Mononuclear cell (primary cell): Measurements from ENCODE around the gene LRIT1. TPM values are rescaled to one million over a fixed set of nuclear protein-coding genes. Genes with fewer than 3 reads are reported as not detected.

Source experiments
- H3K27me3 ChIP-seq: 2 replicates; pipeline ENCODE4 v1.6.0; 2011; ENCODE audit warnings: low read length, control low read depth; ENCODE audit not compliant: insufficient read depth
- H3K4me1 ChIP-seq: 2 replicates; pipeline ENCODE4 v1.5.1; 2011; ENCODE audit warnings: mild to moderate bottlenecking, low read length, control low read depth; ENCODE audit not compliant: insufficient read depth
- H3K4me3 ChIP-seq: 2 replicates; pipeline ENCODE4 v1.5.1; 2011; ENCODE audit warnings: mild to moderate bottlenecking, low read length, moderate library complexity
- H3K9me3 ChIP-seq: 2 replicates; pipeline ENCODE4 v1.5.1; 2011; ENCODE audit warnings: low read depth, mild to moderate bottlenecking, control low read depth, low read length
- total RNA-seq: library from RNA; depleted of rRNA; stranded (reverse); fragments of >200 nt; gene quantifications from one replicate; pipeline ENCODE4 v1.2.3, GENCODE V29; 2012

LRIT1 gene
- total RNA-seq, 1 donor, result not detected

DNA sequence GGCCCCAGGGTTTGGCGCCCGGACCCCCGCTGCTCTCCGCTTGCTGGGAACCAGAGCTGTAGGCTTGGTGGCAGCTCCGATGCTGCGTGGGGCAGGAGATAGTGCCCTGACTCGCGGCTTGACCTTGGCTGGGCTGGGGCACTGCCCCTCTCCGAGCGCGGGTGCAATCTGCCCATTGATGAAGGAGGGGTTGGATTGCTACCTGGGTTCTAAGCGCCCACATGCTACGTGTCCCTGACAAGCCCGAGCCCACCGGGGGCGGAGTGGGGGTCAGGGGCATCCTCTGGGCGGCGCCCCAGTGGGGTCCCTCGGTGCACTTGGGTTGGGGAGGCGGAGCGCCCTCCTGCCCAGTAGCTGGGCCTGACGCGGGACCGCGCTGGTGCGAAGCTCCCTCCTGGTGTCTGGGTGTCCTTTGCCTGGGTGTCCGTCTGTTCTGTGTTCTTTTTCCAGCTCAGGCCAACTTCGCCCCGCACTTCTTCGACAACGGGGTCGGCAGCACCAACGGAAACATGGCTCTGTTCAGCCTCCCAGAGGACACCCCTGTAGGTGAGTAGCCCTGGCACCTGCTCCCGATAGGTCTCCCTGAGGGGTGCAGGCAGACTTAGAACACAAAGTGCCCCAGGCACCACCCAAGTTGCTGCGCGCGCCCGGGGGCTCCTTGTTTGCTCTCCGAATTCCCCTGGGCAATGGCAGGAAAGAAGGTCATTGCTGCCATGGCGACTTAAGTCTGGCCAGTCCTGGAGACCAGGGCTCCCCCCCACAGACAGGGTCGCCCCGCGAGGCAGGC lies 46.1 kb downstream of the LRIT1 start:
- Histone ChIP-seq H3K4me3 (no peak overlapping the region), H3K4me1 (peaks cover 19% of the 10 kb centered on the region), H3K9me3 (no peaks in the 10 kb centered on the region), H3K27me3 (peaks cover 32% of the 10 kb centered on the region)

DNA sequence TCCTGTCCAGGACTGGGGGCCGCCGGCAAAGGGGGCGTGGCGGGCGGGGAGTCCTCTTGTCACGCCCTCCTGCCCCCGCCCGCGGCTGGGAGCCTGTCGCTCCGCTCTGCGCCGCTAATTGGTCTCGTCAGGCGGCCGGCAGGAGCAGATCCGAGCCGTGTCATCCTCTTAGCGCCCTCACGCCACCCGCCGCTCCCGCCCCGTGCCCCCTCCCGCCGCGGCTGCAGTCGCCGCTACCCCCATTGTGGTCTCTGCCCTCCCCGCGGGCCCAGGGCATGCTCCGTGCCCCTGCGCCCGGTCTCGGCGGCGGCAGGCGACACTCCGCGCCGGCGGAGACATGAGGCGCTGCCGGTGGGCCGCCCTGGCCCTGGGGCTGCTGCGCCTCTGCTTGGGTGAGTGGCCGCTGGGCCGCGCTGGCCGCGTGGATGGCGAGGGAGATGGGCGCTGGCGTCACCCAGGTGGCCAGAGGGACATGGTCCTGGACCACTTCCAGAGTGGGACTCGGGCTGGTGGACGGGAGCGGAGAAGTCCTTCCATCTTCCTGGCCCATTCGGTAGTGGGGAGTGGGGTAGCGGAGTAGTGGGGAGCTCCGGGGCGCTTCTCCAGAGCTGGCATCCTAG lies 46.8 kb downstream of the LRIT1 start, which contains the start of gene CDHR1:
CDHR1 (plus strand) TSS at position 114 of the 620 bp plus-strand sequence; CDS start at position 338, 224 bp downstream.
- H3K9me3 ChIP-seq, result no peaks in the 10 kb centered on the region
- no peak within 1 kb of the TSS for H3K4me3 ChIP-seq
- peaks cover 19% of the 10 kb centered on the region for H3K4me1 ChIP-seq
- peaks cover 32% of the 10 kb centered on the region for H3K27me3 ChIP-seq

DNA sequence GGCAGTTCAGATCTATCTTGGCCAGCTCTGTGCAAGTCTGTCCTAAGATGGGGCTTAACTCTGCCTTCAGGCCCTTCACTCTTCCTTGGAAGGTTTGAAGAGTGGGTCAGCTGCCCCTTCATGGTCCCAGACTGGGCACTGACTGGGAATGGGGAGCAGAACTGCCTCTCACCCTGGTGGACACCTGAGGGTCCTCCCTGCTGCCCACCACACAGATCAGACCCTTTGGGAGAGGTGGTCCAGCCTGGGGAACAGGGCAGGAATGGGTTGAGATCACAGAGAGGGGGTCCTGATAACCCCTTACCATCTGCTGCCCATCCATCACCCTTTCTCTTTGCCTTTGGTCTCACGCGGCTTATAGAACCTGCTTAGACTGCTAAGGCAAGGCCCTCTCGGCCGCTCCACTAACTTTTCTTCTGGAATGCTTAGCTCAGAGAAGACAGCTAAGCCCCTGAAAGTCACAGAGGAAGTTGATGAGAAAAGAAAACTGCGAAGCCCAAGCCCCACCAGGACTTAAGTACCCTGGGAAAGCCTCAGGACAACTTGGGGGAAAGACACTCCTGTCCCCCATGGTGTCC lies 47.4 kb downstream of the LRIT1 start:
- Histone ChIP-seq H3K27me3 (peaks cover 32% of the 10 kb centered on the region), H3K4me3 (no peak overlapping the region)

DNA sequence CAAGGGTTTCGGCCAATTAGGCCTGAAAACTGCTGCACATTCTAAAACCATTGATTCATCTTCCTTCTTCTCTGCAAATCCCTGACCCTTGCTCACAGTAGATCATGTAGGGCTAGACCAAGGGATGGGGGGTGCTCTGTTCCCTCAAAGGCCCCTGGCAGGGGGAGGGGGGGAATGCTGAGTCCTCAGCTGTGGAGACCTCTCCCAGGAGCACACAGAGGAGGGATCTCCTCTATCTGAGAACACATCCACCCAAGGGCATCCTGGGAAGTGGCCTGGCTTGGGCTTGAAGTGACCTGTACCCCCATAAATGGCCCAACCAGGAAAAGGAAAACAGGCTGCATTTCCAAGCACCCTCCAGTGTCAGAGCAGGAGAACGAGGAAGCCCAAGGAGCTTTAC lies 48.0 kb downstream of the LRIT1 start:
- no peak overlapping the region for H3K4me3 ChIP-seq
- peaks cover 19% of the 10 kb centered on the region for H3K4me1 ChIP-seq
- H3K9me3 ChIP-seq, result no peaks in the 10 kb centered on the region
- H3K27me3 ChIP-seq, result peaks cover 32% of the 10 kb centered on the region

More for the DNA sequence above, 47.4 kb downstream of the LRIT1 start:
- Histone ChIP-seq H3K4me1 (peaks cover 19% of the 10 kb centered on the region), H3K9me3 (no peaks in the 10 kb centered on the region)

DNA sequence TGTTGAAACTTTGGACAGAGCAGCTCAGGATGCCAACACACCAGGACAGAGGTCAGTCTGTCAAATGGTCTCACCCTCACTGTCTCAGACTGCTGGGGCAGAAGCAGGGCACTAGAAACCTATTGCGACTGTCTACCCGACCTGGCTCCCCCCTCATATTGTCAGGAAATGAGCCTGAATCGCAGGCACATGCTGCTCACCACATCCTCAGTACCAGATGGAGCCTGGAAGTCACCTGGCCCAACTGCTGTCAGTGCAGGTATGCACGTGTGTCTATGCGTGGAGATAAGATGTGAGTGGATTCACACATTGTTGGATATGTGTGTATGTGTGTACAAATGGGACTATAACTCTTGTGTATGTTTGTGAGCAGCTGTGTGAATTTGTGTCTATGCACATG lies 50.2 kb downstream of the LRIT1 start:
- Histone ChIP-seq H3K4me1 (peaks cover 19% of the 10 kb centered on the region), H3K27me3 (peaks cover 28% of the 10 kb centered on the region), H3K4me3 (no peak overlapping the region), H3K9me3 (no peaks in the 10 kb centered on the region)

DNA sequence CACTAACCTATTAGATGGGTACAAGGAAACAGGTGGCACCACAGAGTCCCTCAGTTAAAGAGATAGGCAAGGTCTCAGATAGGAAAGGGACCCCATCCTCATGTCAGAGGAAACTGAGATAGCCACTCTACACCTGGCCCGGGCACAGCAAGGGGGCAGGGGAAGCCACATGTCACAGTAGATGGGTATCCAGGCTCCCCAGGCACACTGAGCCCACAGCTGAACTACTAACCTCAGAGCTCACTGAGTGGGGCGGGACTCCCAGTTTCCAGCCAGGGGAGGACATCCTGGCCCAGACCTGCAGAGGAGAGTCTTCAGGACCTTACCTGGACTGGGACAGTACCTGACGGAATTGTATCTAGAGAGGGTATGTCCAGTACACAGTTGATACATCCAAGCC lies 50.7 kb downstream of the LRIT1 start:
- H3K4me1 ChIP-seq, result peaks cover 19% of the 10 kb centered on the region
- no peak overlapping the region for H3K4me3 ChIP-seq
- H3K9me3 ChIP-seq, result no peaks in the 10 kb centered on the region
- peaks cover 23% of the 10 kb centered on the region for H3K27me3 ChIP-seq

DNA sequence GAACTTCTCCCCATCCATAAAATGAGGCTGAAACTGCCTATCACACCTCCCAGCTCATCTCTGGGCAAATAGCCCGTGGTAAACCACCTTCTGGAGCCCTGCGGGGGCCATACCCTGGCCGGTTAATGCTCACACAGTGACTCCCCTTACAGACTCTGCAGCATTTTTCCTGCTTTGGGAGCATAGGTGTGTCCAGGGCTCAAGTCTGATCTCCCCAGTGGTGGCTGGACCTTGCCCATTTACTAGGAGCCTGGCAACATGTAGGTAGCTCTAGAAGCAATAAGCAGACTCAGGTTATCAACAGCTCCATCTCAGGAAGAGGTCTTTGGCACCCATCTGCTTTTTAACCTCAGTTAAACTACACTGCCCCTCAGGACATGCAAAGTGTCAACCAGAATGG lies 52.5 kb downstream of the LRIT1 start:
- peaks cover 8% of the 10 kb centered on the region for H3K27me3 ChIP-seq
- H3K4me3 ChIP-seq, result no peak overlapping the region
- no peaks in the 10 kb centered on the region for H3K9me3 ChIP-seq
- peaks cover 11% of the 10 kb centered on the region for H3K4me1 ChIP-seq

DNA sequence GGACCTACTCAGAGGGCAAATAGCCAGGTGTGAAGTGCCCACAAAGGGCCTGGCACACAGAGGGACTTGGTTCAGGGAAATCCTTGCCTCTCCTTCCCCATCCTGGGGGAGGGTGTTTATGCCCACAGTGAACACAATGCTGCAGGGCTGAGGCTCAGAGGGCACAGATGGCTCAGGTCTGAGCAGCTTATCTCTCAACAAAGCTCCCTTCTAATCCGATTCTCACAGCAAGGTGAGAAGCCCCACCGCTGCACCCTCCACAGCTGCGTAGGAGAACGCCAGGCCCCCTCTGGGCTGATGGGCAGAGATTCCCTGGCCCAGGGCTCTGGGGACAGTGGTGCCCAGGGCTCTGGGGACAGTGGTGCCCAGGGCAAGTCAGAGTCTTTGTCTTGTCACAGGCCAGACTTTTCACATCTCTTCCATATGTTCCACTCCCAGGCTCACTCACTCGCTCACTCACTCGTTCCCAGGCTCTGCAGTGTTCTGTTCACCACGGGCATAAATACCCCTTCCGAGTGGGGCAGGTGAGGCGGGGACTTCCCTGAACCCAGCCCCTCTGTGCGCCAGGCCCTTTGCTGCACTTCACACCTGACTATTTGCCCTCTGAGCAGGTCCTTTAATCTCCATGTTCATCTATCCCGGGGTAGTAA lies 55.7 kb downstream of the LRIT1 start:
- Histone ChIP-seq H3K27me3 (no peaks in the 10 kb centered on the region), H3K9me3 (no peaks in the 10 kb centered on the region), H3K4me3 (no peak overlapping the region), H3K4me1 (no peaks in the 10 kb centered on the region)

DNA sequence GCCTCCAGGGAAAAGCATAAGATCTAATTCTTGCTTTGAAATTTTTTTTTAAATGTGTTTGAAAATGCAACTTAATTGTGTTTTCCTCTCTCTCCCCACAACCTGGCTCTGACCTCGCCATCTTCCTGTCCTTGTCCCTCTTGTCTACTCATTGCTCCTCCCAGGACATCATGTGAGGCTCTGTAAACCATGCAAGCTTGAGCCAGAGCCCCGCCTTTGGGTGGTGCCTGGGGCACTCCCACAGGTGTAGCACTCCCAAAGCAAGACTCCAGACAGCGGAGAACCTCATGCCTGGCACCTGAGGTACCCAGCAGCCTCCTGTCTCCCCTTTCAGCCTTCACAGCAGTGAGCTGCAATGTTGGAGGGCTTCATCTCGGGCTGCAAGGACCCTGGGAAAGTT lies 56.8 kb downstream of the LRIT1 start:
- no peak overlapping the region for H3K4me3 ChIP-seq
- no peaks in the 10 kb centered on the region for H3K27me3 ChIP-seq
- peaks cover under 1% of the 10 kb centered on the region for H3K4me1 ChIP-seq
- no peaks in the 10 kb centered on the region for H3K9me3 ChIP-seq

DNA sequence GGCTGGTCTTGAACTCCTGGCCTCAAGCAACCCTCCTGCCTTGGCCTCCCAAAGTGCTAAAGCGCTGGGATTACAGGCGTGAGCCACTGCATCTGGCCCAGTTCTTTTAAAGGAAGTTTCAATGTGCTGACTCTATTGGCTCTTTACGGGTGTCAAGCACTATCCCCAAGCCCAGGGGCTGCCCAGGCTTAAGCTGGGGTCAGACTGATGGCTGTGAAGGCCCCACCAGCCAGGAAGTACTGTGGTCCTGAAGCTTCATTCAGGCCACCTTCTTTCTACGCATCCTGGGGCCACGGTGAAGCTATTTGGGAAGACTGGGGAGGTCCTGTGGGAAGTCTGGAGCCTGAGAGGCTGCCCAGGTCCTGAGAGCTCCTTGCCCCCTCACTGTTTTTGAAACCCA lies 59.7 kb downstream of the LRIT1 start:
- Histone ChIP-seq H3K9me3 (no peaks in the 10 kb centered on the region), H3K27me3 (no peaks in the 10 kb centered on the region), H3K4me1 (peaks cover 22% of the 10 kb centered on the region), H3K4me3 (no peak overlapping the region)

Other genes starting within 250 kb of the LRIT1 start
- gene GHITM, start 102.0 kb downstream of the LRIT1 start, total RNA-seq, result 92.7 TPM
- gene GPR15LG, start 67.7 kb downstream of the LRIT1 start, total RNA-seq, result not detected
- gene CDHR1, start 47.0 kb downstream of the LRIT1 start, total RNA-seq, result 0.31 TPM
- gene LRIT2, start 16.0 kb downstream of the LRIT1 start, total RNA-seq, result not detected
- not detected for gene RGR, start 3.5 kb upstream of the LRIT1 start, total RNA-seq
- 113 TPM for gene CCSER2, start 87.0 kb upstream of the LRIT1 start, total RNA-seq